HEK293 (cell line): ENCODE results near the gene PTGIS.

Experiments
- GLI4 ChIP-seq: fragments of 450-650 bp; formaldehyde crosslinking; IDR thresholded peaks from 2 replicates; pipeline ENCODE4 v1.5.1; 2016; ENCODE audit warnings: missing biosample characterization, missing genetic modification characterization
- KLF17 ChIP-seq: fragments of 450-650 bp; formaldehyde crosslinking; IDR thresholded peaks from 2 replicates; pipeline ENCODE4 v1.5.1; 2016; ENCODE audit warnings: missing biosample characterization, missing genetic modification characterization
- MEIS1 ChIP-seq: sonication (generic); formaldehyde crosslinking; IDR thresholded peaks from 2 replicates; pipeline ENCODE4 v1.8.1; 2022; ENCODE audit warnings: missing genetic modification reagents, mild to moderate bottlenecking, borderline replicate concordance
- MZF1 ChIP-seq: fragments of 450-650 bp; formaldehyde crosslinking; IDR thresholded peaks from 2 replicates; pipeline ENCODE4 v1.5.1; 2017; ENCODE audit warnings: missing biosample characterization, missing genetic modification characterization, borderline replicate concordance
- OSR2 ChIP-seq: fragments of 450-650 bp; formaldehyde crosslinking; IDR thresholded peaks from 2 replicates; pipeline ENCODE4 v1.5.1; 2016; ENCODE audit warnings: missing biosample characterization, missing genetic modification characterization
- ZBTB49 ChIP-seq: fragments of 450-650 bp; formaldehyde crosslinking; IDR thresholded peaks from 2 replicates; pipeline ENCODE4 v1.5.1; 2016; ENCODE audit warnings: missing biosample characterization, missing genetic modification characterization, low read depth
- ZBTB7A ChIP-seq: fragments of 450-650 bp; formaldehyde crosslinking; IDR thresholded peaks from 2 replicates; pipeline ENCODE4 v1.5.1; 2016; ENCODE audit warnings: low read depth, missing biosample characterization, missing genetic modification characterization
- ZNF148 ChIP-seq: fragments of 450-650 bp; formaldehyde crosslinking; IDR thresholded peaks from 2 replicates; pipeline ENCODE4 v1.5.0; 2017; ENCODE audit warnings: missing biosample characterization, missing genetic modification characterization, borderline replicate concordance
- ZNF155 ChIP-seq: fragments of 450-650 bp; formaldehyde crosslinking; IDR thresholded peaks from 2 replicates; pipeline ENCODE4 v1.5.1; 2016; ENCODE audit warnings: missing biosample characterization, missing genetic modification characterization
- ZNF223 ChIP-seq: fragments of 450-650 bp; formaldehyde crosslinking; IDR thresholded peaks from 2 replicates; pipeline ENCODE4 v1.5.1; 2016; ENCODE audit warnings: missing biosample characterization, missing genetic modification characterization
- ZNF335 ChIP-seq: fragments of 450-650 bp; formaldehyde crosslinking; conservative IDR thresholded peaks from 2 replicates; pipeline ENCODE4 v1.5.1; 2016; ENCODE audit warnings: missing biosample characterization, missing genetic modification characterization
- ZNF350 ChIP-seq: fragments of 450-650 bp; formaldehyde crosslinking; IDR thresholded peaks from 2 replicates; pipeline ENCODE4 v1.5.0; 2017; ENCODE audit warnings: missing biosample characterization, mild to moderate bottlenecking, missing genetic modification characterization
- ZNF426 ChIP-seq: fragments of 450-650 bp; formaldehyde crosslinking; IDR thresholded peaks from 2 replicates; pipeline ENCODE4 v1.5.1; 2017; ENCODE audit warnings: missing biosample characterization, missing genetic modification characterization, mild to moderate bottlenecking, inconsistent platforms, moderate library complexity
- ZNF488 ChIP-seq: fragments of 450-650 bp; formaldehyde crosslinking; IDR thresholded peaks from 2 replicates; pipeline ENCODE4 v1.5.1; 2016; ENCODE audit warnings: missing biosample characterization, missing genetic modification characterization
- ZNF521 ChIP-seq: fragments of 450-650 bp; formaldehyde crosslinking; IDR thresholded peaks from 2 replicates; pipeline ENCODE4 v1.5.1; 2017; ENCODE audit warnings: missing biosample characterization, mild to moderate bottlenecking, missing genetic modification characterization
- ZNF529 ChIP-seq: fragments of 450-650 bp; formaldehyde crosslinking; IDR thresholded peaks from 2 replicates; pipeline ENCODE4 v1.5.1; 2017; ENCODE audit warnings: missing genetic modification characterization, missing biosample characterization; ENCODE audit not compliant: insufficient replicate concordance
- ZNF544 ChIP-seq: fragments of 450-650 bp; formaldehyde crosslinking; IDR thresholded peaks from 2 replicates; pipeline ENCODE4 v1.5.0; 2017; ENCODE audit warnings: missing biosample characterization, missing genetic modification characterization
- TF ChIP-seq, protein P1 (sequence below): fragments of 450-650 bp; formaldehyde crosslinking; IDR thresholded peaks from 2 replicates; pipeline ENCODE4 v1.5.1; 2016; ENCODE audit warnings: missing biosample characterization, missing genetic modification characterization, borderline replicate concordance
- TF ChIP-seq, protein P2 (sequence below): fragments of 450-650 bp; formaldehyde crosslinking; IDR thresholded peaks from 2 replicates; pipeline ENCODE4 v1.5.1; 2017; ENCODE audit warnings: missing biosample characterization, missing genetic modification characterization
- TF ChIP-seq, protein P3 (sequence below): fragments of 450-650 bp; formaldehyde crosslinking; IDR thresholded peaks from 2 replicates; pipeline ENCODE4 v1.5.1; 2016; ENCODE audit warnings: missing biosample characterization, missing genetic modification characterization

The PTGIS gene

GRCh38 chr20:49484180-49485140 is 83.5 kb downstream of the PTGIS start (continued):
- TF ChIP-seq, protein P1, sequence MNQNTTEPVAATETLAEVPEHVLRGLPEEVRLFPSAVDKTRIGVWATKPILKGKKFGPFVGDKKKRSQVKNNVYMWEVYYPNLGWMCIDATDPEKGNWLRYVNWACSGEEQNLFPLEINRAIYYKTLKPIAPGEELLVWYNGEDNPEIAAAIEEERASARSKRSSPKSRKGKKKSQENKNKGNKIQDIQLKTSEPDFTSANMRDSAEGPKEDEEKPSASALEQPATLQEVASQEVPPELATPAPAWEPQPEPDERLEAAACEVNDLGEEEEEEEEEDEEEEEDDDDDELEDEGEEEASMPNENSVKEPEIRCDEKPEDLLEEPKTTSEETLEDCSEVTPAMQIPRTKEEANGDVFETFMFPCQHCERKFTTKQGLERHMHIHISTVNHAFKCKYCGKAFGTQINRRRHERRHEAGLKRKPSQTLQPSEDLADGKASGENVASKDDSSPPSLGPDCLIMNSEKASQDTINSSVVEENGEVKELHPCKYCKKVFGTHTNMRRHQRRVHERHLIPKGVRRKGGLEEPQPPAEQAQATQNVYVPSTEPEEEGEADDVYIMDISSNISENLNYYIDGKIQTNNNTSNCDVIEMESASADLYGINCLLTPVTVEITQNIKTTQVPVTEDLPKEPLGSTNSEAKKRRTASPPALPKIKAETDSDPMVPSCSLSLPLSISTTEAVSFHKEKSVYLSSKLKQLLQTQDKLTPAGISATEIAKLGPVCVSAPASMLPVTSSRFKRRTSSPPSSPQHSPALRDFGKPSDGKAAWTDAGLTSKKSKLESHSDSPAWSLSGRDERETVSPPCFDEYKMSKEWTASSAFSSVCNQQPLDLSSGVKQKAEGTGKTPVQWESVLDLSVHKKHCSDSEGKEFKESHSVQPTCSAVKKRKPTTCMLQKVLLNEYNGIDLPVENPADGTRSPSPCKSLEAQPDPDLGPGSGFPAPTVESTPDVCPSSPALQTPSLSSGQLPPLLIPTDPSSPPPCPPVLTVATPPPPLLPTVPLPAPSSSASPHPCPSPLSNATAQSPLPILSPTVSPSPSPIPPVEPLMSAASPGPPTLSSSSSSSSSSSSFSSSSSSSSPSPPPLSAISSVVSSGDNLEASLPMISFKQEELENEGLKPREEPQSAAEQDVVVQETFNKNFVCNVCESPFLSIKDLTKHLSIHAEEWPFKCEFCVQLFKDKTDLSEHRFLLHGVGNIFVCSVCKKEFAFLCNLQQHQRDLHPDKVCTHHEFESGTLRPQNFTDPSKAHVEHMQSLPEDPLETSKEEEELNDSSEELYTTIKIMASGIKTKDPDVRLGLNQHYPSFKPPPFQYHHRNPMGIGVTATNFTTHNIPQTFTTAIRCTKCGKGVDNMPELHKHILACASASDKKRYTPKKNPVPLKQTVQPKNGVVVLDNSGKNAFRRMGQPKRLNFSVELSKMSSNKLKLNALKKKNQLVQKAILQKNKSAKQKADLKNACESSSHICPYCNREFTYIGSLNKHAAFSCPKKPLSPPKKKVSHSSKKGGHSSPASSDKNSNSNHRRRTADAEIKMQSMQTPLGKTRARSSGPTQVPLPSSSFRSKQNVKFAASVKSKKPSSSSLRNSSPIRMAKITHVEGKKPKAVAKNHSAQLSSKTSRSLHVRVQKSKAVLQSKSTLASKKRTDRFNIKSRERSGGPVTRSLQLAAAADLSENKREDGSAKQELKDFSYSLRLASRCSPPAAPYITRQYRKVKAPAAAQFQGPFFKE, result no peak
- TF ChIP-seq, protein P2, sequence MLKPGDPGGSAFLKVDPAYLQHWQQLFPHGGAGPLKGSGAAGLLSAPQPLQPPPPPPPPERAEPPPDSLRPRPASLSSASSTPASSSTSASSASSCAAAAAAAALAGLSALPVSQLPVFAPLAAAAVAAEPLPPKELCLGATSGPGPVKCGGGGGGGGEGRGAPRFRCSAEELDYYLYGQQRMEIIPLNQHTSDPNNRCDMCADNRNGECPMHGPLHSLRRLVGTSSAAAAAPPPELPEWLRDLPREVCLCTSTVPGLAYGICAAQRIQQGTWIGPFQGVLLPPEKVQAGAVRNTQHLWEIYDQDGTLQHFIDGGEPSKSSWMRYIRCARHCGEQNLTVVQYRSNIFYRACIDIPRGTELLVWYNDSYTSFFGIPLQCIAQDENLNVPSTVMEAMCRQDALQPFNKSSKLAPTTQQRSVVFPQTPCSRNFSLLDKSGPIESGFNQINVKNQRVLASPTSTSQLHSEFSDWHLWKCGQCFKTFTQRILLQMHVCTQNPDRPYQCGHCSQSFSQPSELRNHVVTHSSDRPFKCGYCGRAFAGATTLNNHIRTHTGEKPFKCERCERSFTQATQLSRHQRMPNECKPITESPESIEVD, result no peak
- no peak for TF ChIP-seq ZNF426 (tag by site-specific recombination)
- TF ChIP-seq ZBTB49 (tag by site-specific recombination), result no peak
- no peak for TF ChIP-seq MEIS1
- TF ChIP-seq ZNF529 (tag by site-specific recombination), result no peak
- peak; percentile 79 for TF ChIP-seq ZNF335 (tag by site-specific recombination)
- TF ChIP-seq ZNF223 (tag by site-specific recombination), result no peak
- TF ChIP-seq ZNF148 (tag by site-specific recombination), result no peak
- no peak for TF ChIP-seq ZNF488 (tag by site-specific recombination)
- TF ChIP-seq GLI4 (tag by site-specific recombination), result no peak
- TF ChIP-seq KLF17 (tag by site-specific recombination), result peak; percentile 39; the same call in 1 of the 2 replicates
- TF ChIP-seq, protein P3, sequence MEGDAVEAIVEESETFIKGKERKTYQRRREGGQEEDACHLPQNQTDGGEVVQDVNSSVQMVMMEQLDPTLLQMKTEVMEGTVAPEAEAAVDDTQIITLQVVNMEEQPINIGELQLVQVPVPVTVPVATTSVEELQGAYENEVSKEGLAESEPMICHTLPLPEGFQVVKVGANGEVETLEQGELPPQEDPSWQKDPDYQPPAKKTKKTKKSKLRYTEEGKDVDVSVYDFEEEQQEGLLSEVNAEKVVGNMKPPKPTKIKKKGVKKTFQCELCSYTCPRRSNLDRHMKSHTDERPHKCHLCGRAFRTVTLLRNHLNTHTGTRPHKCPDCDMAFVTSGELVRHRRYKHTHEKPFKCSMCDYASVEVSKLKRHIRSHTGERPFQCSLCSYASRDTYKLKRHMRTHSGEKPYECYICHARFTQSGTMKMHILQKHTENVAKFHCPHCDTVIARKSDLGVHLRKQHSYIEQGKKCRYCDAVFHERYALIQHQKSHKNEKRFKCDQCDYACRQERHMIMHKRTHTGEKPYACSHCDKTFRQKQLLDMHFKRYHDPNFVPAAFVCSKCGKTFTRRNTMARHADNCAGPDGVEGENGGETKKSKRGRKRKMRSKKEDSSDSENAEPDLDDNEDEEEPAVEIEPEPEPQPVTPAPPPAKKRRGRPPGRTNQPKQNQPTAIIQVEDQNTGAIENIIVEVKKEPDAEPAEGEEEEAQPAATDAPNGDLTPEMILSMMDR (tag by site-specific recombination), result peak; percentile 95
- TF ChIP-seq ZNF544 (tag by site-specific recombination), result no peak
- TF ChIP-seq OSR2, result no peak
- TF ChIP-seq ZNF155 (tag by site-specific recombination), result no peak
- TF ChIP-seq ZNF350 (tag by site-specific recombination), result no peak
- 0 out of 2 replicates have a peak, but pooled peaks have one; percentile 33 for TF ChIP-seq ZBTB7A
- TF ChIP-seq MZF1 (tag by site-specific recombination), result no peak
- no peak for TF ChIP-seq ZNF521 (tag by site-specific recombination)
